ENCODE results near the gene TAMM41.

GRCh38 chr3:11770477-11771391, 76.0 kb downstream of the TAMM41 start:
- TF ChIP-seq CTBP1 (IDR thresholded peaks at IDR 0.05; ENCODE audit: borderline replicate concordance) (peak; percentile 54; the same call in 1 of the 2 replicates), STAT5B (CRISPR knock-in tag; IDR thresholded peaks at IDR 0.05) (no peak), CTCF (IDR thresholded peaks at IDR 0.05 in 2 of 3, conservative IDR thresholded peaks at IDR 0.05 in 1 of 3; ENCODE audit: insufficient read depth in 2 of 3, low read depth in 1 of 3, low read length in 3 of 3) (no peak), REST (IDR thresholded peaks at IDR 0.05; ENCODE audit: borderline replicate concordance) (peak; percentile 22; the same call in 1 of the 2 replicates), REST (CRISPR knock-in tag; IDR thresholded peaks at IDR 0.05; ENCODE audit: low read depth) (no peak), E2F3 (CRISPR knock-in tag; IDR thresholded peaks at IDR 0.05) (no peak), C11orf30 (IDR thresholded peaks at IDR 0.05; ENCODE audit: low read depth) (peak; percentile 80), NR0B1 (IDR thresholded peaks at IDR 0.05; ENCODE audit: partially characterized antibody) (no peak), CHD1 (IDR thresholded peaks at IDR 0.05; ENCODE audit: low read length) (no peak), TEAD1 (CRISPR knock-in tag; IDR thresholded peaks at IDR 0.05) (peak; percentile 38 to 96; a peak in 2 of 4 replicates), ZEB2 (IDR thresholded peaks at IDR 0.05) (peak; percentile 66; the same call in 1 of the 2 replicates), ZBTB2 (IDR thresholded peaks at IDR 0.05) (no peak), LEF1 (IDR thresholded peaks at IDR 0.05) (no peak)

All from K562 (cell line).